Smooth muscle cell (in vitro differentiated cells): Measurements from ENCODE around the gene HMCN1. TPM values are rescaled to one million over a fixed set of nuclear protein-coding genes. Genes with fewer than 3 reads are reported as not detected.

Experiments used
- DNase-seq: peaks from one replicate; lab custom pipeline; 2025; ENCODE audit not compliant: unreplicated experiment; lab: John Stamatoyannopoulos, UW
- H2AFZ ChIP-seq: fragments of 200-600 bp; sonication (generic); 2 replicates; pipeline ENCODE4 v1.6.0; 2016; ENCODE audit warnings: antibody characterized with exemption, low read depth, mild to moderate bottlenecking
- H3F3A ChIP-seq: fragments of 200-600 bp; sonication (generic); 2 replicates; pipeline ENCODE4 v1.6.0; 2017; ENCODE audit warnings: antibody characterized with exemption, low read depth
- H3K27ac ChIP-seq: fragments of 200-600 bp; sonication (generic); 2 replicates; pipeline ENCODE4 v1.5.1; 2016; ENCODE audit warnings: low read depth, mild to moderate bottlenecking
- H3K27me3 ChIP-seq: fragments of 200-600 bp; sonication (generic); 2 replicates; pipeline ENCODE4 v1.6.1; 2016; ENCODE audit warnings: low read depth, mild to moderate bottlenecking
- H3K36me3 ChIP-seq: fragments of 200-600 bp; sonication (generic); 2 replicates; pipeline ENCODE4 v1.5.1; 2016; ENCODE audit warnings: low read depth
- H3K4me1 ChIP-seq: fragments of 200-600 bp; sonication (generic); 2 replicates; pipeline ENCODE4 v1.5.1; 2016; ENCODE audit warnings: low read depth
- H3K4me2 ChIP-seq: fragments of 200-600 bp; sonication (generic); 2 replicates; pipeline ENCODE4 v1.6.0; 2016; ENCODE audit warnings: mild to moderate bottlenecking
- H3K4me3 ChIP-seq: fragments of 200-600 bp; sonication (generic); 2 replicates; pipeline ENCODE4 v1.5.1; 2016; ENCODE audit warnings: mild to moderate bottlenecking
- H3K79me2 ChIP-seq: fragments of 200-600 bp; sonication (generic); 2 replicates; pipeline ENCODE4 v1.6.0; 2016; ENCODE audit warnings: low read depth, mild to moderate bottlenecking
- H3K9ac ChIP-seq: fragments of 200-600 bp; sonication (generic); 2 replicates; pipeline ENCODE4 v1.6.0; 2016; ENCODE audit warnings: low read depth
- H3K9me3 ChIP-seq: fragments of 200-600 bp; sonication (generic); replicated peaks from 2 replicates; pipeline ENCODE4 v1.5.1; 2016; ENCODE audit warnings: low read depth
- H4K20me1 ChIP-seq: fragments of 200-600 bp; sonication (generic); 2 replicates; pipeline ENCODE4 v1.6.0; 2016; ENCODE audit warnings: low read depth
- WGBS: methylation state at CpG from one replicate; pipeline ENCODE4 v1.1.7; 2016; ENCODE audit warnings: low lambda C conversion rate; 5-methylcytosine and 5-hydroxymethylcytosine counted together
- polyA plus RNA-seq: library from polyadenylated mRNA; unstranded; fragments of >200 nt; fragmentation: Nextera tagmentation; extraction: Ambion mirVana; gene quantifications from 2 replicates; pipeline ENCODE4 v1.2.1, GENCODE V29; 2016
- total RNA-seq: library from RNA; depleted of rRNA; stranded (reverse); fragments of >200 nt; gene quantifications from 2 replicates; pipeline ENCODE4 v1.2.3, GENCODE V29; 2014
- TF ChIP-seq, protein P1 (sequence below): fragments of 200-600 bp; sonication (generic); IDR thresholded peaks from 2 replicates; pipeline ENCODE4 v1.5.1; 2017; ENCODE audit warnings: borderline replicate concordance, mild to moderate bottlenecking, antibody characterized with exemption; ENCODE audit not compliant: insufficient read depth, poor library complexity, severe bottlenecking

Gene HMCN1
- total and polyA plus RNA-seq, 2 experiments from 2014 or later, result 18.9 to 118 TPM

- peak overlapping the region; percentile 5 for H3K4me2 ChIP-seq
- no peak overlapping the region for H2AFZ ChIP-seq
- peak overlapping the region; percentile 62 for H3K27ac ChIP-seq
- H3K9ac ChIP-seq, result no peak overlapping the region
- H3K36me3 ChIP-seq, result no peaks in the 10 kb centered on the region
- no peak overlapping the region for H3K4me3 ChIP-seq
- no peaks in the 10 kb centered on the region for H4K20me1 ChIP-seq
- WGBS, result 34% methylated on average over 2 of the region's 2 CpGs
- H3K79me2 ChIP-seq, result no peaks in the 10 kb centered on the region
- TF ChIP-seq, protein P1, sequence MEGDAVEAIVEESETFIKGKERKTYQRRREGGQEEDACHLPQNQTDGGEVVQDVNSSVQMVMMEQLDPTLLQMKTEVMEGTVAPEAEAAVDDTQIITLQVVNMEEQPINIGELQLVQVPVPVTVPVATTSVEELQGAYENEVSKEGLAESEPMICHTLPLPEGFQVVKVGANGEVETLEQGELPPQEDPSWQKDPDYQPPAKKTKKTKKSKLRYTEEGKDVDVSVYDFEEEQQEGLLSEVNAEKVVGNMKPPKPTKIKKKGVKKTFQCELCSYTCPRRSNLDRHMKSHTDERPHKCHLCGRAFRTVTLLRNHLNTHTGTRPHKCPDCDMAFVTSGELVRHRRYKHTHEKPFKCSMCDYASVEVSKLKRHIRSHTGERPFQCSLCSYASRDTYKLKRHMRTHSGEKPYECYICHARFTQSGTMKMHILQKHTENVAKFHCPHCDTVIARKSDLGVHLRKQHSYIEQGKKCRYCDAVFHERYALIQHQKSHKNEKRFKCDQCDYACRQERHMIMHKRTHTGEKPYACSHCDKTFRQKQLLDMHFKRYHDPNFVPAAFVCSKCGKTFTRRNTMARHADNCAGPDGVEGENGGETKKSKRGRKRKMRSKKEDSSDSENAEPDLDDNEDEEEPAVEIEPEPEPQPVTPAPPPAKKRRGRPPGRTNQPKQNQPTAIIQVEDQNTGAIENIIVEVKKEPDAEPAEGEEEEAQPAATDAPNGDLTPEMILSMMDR, result no peak
- DNase-seq, result no peak
- H3F3A ChIP-seq, result peaks cover 12% of the 10 kb centered on the region
- H3K9me3 ChIP-seq, result no peaks in the 10 kb centered on the region
- H3K27me3 ChIP-seq, result no peaks in the 10 kb centered on the region
- H3K4me1 ChIP-seq, result peaks cover 22% of the 10 kb centered on the region
Observed at GRCh38 chr1:186078245-186078644, 344.1 kb downstream of the HMCN1 start.

GRCh38 chr1:186079084-186079684 lies 345.0 kb downstream of the HMCN1 start:
- Histone ChIP-seq H3K79me2 (no peaks in the 10 kb centered on the region), H3F3A (peaks cover 12% of the 10 kb centered on the region), H3K9ac (no peak overlapping the region), H3K27ac (no peak overlapping the region), H3K4me2 (no peak overlapping the region), H2AFZ (no peak overlapping the region), H4K20me1 (no peaks in the 10 kb centered on the region), H3K36me3 (no peaks in the 10 kb centered on the region), H3K27me3 (no peaks in the 10 kb centered on the region), H3K4me3 (no peak overlapping the region), H3K9me3 (no peaks in the 10 kb centered on the region), H3K4me1 (peaks cover 22% of the 10 kb centered on the region)
- no peak for DNase-seq
- TF ChIP-seq, protein P1, result no peak
- WGBS, result 74% methylated on average over 7 of the region's 7 CpGs

GRCh38 chr1:186082235-186082937 lies 348.2 kb downstream of the HMCN1 start:
- peaks cover 22% of the 10 kb centered on the region for H3K4me1 ChIP-seq
- no peaks in the 10 kb centered on the region for H4K20me1 ChIP-seq
- H3K36me3 ChIP-seq, result no peaks in the 10 kb centered on the region
- peak; percentile 29 for DNase-seq
- H3K27ac ChIP-seq, result peak overlapping the region; percentile 89
- H3K9me3 ChIP-seq, result no peaks in the 10 kb centered on the region
- no peak overlapping the region for H3K9ac ChIP-seq
- no peaks in the 10 kb centered on the region for H3K79me2 ChIP-seq
- TF ChIP-seq, protein P1, result no peak
- no peak overlapping the region for H2AFZ ChIP-seq
- no peaks in the 10 kb centered on the region for H3K27me3 ChIP-seq
- H3F3A ChIP-seq, result peaks cover 12% of the 10 kb centered on the region
- no peak overlapping the region for H3K4me3 ChIP-seq
- peak overlapping the region; percentile 76 for H3K4me2 ChIP-seq
- WGBS, result 29% methylated on average over 6 of the region's 6 CpGs
